H1 (cell line): ENCODE results near the gene GHRL. TPM values are rescaled to one million over a fixed set of nuclear protein-coding genes. Genes with fewer than 3 reads are reported as not detected.

Experiments
- CBX8 ChIP-seq: fragments of 300-800, 300-1000 bp; sonication (generic); IDR thresholded peaks from 2 replicates; pipeline ENCODE4 v1.7.1; 2016; ENCODE audit warnings: low read depth, low read length, borderline replicate concordance
- CHD1 ChIP-seq: IDR thresholded peaks from 2 replicates; pipeline ENCODE4 v1.6.1; 2012; ENCODE audit warnings: low read depth, low read length, improper control_type of control experiment
- CHD2 ChIP-seq: IDR thresholded peaks from 2 replicates; pipeline ENCODE4 v1.6.1; 2012; ENCODE audit warnings: low read length, improper control_type of control experiment
- KDM5A ChIP-seq: fragments of 200-600 bp; IDR thresholded peaks from 2 replicates; pipeline ENCODE4 v1.7.1; 2012; ENCODE audit warnings: mild to moderate bottlenecking, low read length, inconsistent platforms, mixed read lengths
- NANOG ChIP-seq: IDR thresholded peaks from 2 replicates; pipeline ENCODE4 v1.6.1; 2011; ENCODE audit warnings: low read length, low read depth, mild to moderate bottlenecking, inconsistent platforms; ENCODE audit not compliant: insufficient read depth, poor library complexity, severe bottlenecking
- TAF7 ChIP-seq: optimal IDR thresholded peaks from 2 replicates; pipeline ENCODE3; 2011; ENCODE audit warnings: low read depth, mild to moderate bottlenecking, inconsistent platforms, low read length, moderate library complexity, borderline replicate concordance
- USF2 ChIP-seq: IDR thresholded peaks from 2 replicates; pipeline ENCODE4 v1.6.1; 2011; ENCODE audit warnings: low read length, improper control_type of control experiment
- polyA plus RNA-seq, 7 experiments: library from polyadenylated mRNA; depleted of rRNA in 3 of 7; stranded (reverse) in 5 of 7; unstranded in 2 of 7; fragments of >200 nt in 5 of 7; fragments of 200-250 nt in 2 of 7; gene quantifications; 1 replicate in 5 of 7; 2 replicates in 1 of 7; 4 replicates in 1 of 7; pipeline versions ENCODE4 v1.2.1 to v1.2.3, GENCODE V29; 2011 to 2013; ENCODE audit warnings: missing spikeins in 2 of 7, mixed read lengths in 2 of 7
- total RNA-seq: library from RNA; stranded (reverse); fragmentation: NEBNext Ultra II Directional; extraction: Animal tissue kit (Norgen Biotek cat#: 25700); gene quantifications from 2 replicates; pipeline ENCODE4 v1.2.1, GENCODE V29; 2021

Gene GHRL
- total and polyA plus RNA-seq, 2 of the 8 experiments (the other 6 are each of a cell fraction or from before 2014, with no cell fraction given), result 0.32 to 0.35 TPM

- TF ChIP-seq USF2, result no peak
- TF ChIP-seq NANOG, result no peak
- no peak for TF ChIP-seq TAF7
- no peak for TF ChIP-seq KDM5A
- no peak for TF ChIP-seq CHD2
- TF ChIP-seq CBX8, result no peak
- TF ChIP-seq CHD1, result no peak
- TF ChIP-seq, all 59 proteins: peak for 0
Measured at GRCh38 chr3:10288575-10288960, 4.2 kb downstream of the GHRL start (continued).
